ENCODE measurements around the gene PIAS4.

GRCh38 chr19:4036576-4037300, 29.2 kb downstream of the PIAS4 start:
- no peak for TF ChIP-seq CTCF (IDR thresholded peaks at IDR 0.05)
- TF ChIP-seq POLR2A (IDR thresholded peaks at IDR 0.05), result no peak

Data from body of pancreas (tissue), 4 donors.